22Rv1 (cell line): ENCODE results near the gene NDUFV2.

ENCODE experiments used
- H3K27ac ChIP-seq: fragments of 450-650 bp; 2 replicates; pipeline ENCODE4 v1.5.1; 2017
- ZFX ChIP-seq: fragments of 450-650 bp; IDR thresholded peaks from 2 replicates; pipeline ENCODE4 v1.6.1; 2017; ENCODE audit warnings: antibody characterized with exemption, borderline replicate concordance
- TF ChIP-seq, protein P1 (sequence below): fragments of 450-650 bp; IDR thresholded peaks from 2 replicates; pipeline ENCODE4 v1.5.1; 2017; ENCODE audit warnings: mild to moderate bottlenecking

The NDUFV2 gene

GRCh38 chr18:9132628-9133027 is 30.1 kb downstream of the NDUFV2 start:
- TF ChIP-seq ZFX: no peak
- TF ChIP-seq, protein P1, sequence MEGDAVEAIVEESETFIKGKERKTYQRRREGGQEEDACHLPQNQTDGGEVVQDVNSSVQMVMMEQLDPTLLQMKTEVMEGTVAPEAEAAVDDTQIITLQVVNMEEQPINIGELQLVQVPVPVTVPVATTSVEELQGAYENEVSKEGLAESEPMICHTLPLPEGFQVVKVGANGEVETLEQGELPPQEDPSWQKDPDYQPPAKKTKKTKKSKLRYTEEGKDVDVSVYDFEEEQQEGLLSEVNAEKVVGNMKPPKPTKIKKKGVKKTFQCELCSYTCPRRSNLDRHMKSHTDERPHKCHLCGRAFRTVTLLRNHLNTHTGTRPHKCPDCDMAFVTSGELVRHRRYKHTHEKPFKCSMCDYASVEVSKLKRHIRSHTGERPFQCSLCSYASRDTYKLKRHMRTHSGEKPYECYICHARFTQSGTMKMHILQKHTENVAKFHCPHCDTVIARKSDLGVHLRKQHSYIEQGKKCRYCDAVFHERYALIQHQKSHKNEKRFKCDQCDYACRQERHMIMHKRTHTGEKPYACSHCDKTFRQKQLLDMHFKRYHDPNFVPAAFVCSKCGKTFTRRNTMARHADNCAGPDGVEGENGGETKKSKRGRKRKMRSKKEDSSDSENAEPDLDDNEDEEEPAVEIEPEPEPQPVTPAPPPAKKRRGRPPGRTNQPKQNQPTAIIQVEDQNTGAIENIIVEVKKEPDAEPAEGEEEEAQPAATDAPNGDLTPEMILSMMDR: no peak

GRCh38 chr18:9133225-9133624 is 30.7 kb downstream of the NDUFV2 start:
- peak overlapping the region; percentile 97 for H3K27ac ChIP-seq
- TF ChIP-seq, protein P1: no peak
- TF ChIP-seq ZFX: no peak

More at GRCh38 chr18:9132628-9133027, 30.1 kb downstream of the NDUFV2 start:
- peak overlapping the region; percentile 97 for H3K27ac ChIP-seq

- peak overlapping the region; percentile 97 for H3K27ac ChIP-seq
- TF ChIP-seq, protein P1: no peak
- no peak for TF ChIP-seq ZFX
Observed at GRCh38 chr18:9135081-9135911, 32.8 kb downstream of the NDUFV2 start.

DNA sequence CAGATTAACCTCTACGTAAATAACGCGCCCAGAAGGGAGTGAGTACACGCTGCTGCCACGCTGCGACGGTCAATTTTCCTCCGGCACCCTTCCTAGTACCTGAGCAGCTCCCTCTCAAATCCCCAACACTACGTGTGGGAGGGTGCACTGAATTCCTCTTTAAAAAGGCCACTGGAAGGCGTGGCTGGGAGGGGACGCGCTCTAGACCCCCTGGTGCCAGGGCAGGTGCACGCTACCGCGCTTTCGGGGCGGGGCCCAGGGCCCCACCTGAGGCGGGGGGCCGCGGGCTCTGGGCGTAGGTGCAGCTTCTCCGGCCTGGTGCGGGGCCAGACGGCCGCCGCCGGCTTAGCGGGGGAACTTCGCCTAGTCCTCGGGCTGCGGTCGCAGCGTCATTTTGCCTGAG is 33.4 kb downstream of the NDUFV2 start:
- TF ChIP-seq ZFX: no peak
- TF ChIP-seq, protein P1: no peak
- peak overlapping the region; percentile 97 for H3K27ac ChIP-seq

DNA sequence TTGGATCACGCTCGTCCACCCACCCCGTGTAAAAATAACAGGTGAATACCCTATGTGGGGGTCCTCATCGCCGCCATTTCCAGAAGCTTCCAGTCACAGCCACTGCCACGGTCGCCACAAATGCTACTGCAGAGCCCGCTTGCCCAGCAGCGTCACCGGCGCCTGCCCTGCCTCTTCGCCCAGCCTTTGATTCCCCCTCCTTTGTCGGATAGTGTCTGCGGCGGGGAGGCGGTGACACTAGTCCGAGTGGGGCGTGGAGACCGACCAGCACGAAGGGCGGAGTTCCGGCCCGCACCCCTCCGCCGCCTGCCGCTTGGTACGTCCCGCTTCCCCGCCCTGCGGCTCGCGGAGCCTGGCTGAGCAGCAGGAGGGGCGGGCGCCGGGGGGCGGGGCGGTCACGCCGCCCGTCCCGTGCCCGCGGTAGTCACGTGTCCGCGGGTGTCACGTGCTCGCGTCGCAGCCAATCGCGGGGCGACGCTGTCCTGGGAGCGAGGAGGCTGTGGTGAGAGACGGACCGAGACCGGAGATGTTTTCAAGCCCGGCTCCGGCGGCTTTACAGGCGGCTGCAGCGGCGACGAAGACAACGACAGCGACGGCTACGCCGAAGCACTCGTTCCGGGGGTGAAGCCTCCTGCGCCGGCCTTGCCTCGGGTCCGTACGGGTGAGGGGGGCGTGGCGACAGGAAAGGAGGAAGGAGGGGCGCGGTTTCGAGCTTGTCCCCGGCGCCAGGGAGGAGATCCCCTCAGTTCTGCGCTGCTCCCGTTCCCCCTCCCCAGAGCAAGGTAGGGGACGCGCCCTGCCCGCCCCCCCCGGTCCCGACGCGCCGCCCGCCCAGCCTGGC is 34.0 kb downstream of the NDUFV2 start, which contains the start of gene ANKRD12:
Gene ANKRD12, plus strand, starts transcription at position 467 of the 841 bp plus-strand sequence. CDS start 45,652 bp downstream, outside the sequence.
- TF ChIP-seq ZFX: no peak
- TF ChIP-seq, protein P1: no peak
- peak within 1 kb of the TSS; percentile 97 for H3K27ac ChIP-seq

DNA sequence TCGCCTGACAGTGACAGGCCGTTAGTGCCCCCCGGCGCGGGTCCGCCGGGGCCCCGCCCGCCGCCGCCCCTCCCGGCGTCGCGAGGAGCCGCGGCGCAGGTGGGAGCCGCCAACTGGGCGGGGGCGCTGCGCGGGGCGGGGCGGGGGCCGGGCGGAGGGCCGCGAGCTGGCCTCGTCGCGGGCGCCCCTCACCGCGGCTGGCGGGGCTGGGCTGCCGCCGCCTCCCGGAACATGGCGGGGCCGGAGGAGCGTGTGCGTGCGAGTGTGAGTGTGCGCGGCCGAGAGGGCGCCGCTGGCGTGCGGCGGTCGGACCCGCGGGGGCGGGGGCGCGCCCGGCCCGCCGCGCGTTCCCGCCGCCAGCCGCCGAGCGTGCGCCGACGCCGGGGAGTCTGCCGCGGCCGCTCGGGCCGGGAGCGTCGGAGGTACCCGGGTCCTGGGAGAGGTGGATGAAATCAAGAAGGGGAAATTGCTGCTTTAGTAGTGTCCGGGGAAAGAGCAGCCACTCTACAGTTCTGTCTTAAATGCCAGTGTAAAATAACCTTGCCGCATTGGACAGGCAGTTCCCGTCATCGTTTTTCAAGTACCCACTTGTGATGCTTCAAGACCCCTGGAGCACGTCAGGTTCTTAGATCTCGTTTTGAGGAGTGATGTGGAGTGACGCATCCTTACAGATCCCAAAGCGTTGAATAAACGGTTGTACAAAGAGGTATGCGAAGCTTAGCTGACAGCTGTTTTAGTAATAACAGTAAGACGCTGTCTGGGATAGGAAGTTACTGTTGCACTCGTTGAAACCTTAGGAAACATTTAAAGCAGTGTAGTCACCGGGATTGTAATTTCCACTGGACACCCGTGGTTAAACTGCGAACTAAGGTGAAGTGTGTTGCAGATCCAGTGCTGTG is 34.9 kb downstream of the NDUFV2 start:
- peak overlapping the region; percentile 97 for H3K27ac ChIP-seq

More for the DNA sequence above, 34.9 kb downstream of the NDUFV2 start:
- TF ChIP-seq, protein P1: no peak
- TF ChIP-seq ZFX: no peak
